Measurements from ENCODE around the gene ATP2A1. TPM values are rescaled to one million over a fixed set of nuclear protein-coding genes. Genes with fewer than 3 reads are reported as not detected.
"Not testable (repeated sequence)": the region's sequence is repeated elsewhere in the genome, so short reads cannot be mapped to it uniquely, and the experiment has no call there.

The ATP2A1 gene
- total and polyA plus RNA-seq, 7 donors: 0.36 to 1.6 (median 0.85) TPM; not detected in 3

DNA sequence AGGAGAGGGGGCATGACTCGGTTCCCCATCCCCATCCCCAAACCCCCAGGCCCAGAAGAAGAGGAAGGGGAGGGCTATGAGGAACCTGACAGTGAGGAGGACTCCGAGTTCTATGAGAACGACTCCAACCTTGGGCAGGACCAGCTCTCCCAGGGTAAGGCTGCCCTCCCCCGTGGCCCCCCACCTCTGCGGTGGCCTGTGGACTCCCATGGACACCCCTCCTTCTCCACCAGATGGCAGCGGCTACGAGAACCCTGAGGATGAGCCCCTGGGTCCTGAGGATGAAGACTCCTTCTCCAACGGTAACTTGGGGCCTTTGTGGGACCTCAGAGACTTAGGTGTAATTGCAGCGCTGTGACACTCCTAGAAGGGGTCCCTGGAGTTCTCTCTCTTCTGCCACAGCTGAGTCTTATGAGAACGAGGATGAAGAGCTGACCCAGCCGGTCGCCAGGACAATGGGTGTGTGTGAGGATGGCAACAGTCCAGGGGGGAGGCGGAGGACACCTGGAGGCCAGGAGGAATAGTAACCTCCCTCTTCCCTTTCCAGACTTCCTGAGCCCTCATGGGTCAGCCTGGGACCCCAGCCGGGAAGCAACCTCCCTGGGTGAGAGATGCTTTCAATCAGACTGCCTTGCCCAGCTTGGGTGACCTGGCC is 59.1 kb downstream of the ATP2A1 start:
- WGBS, 2 donors: 64 to 84% methylated on average over 14 of the region's 14 CpGs
- no peaks in the 10 kb centered on the region for H3K9me3 ChIP-seq
- TF ChIP-seq POLR2AphosphoS5 (IDR thresholded peaks at IDR 0.05) (no peak), CTCF (IDR thresholded peaks at IDR 0.05) (no peak), EP300 (IDR thresholded peaks at IDR 0.05) (no peak), POLR2A (IDR thresholded peaks at IDR 0.05) (no peak)
- H3K4me3 ChIP-seq: no peak overlapping the region
- no peak for DNase-seq
- H3K27me3 ChIP-seq: no peaks in the 10 kb centered on the region
- H3K36me3 ChIP-seq: no peaks in the 10 kb centered on the region
- intact Hi-C loops (cut with DNase I): no loop called here
- no peak overlapping the region for H3K27ac ChIP-seq
- H3K4me1 ChIP-seq: peaks cover 0 to 11% (median 3%) of the 10 kb centered on the region in 4 donors

GRCh38 chr16:28938721-28939120 is 60.4 kb downstream of the ATP2A1 start:
- TF ChIP-seq POLR2A (IDR thresholded peaks at IDR 0.05): no peak
- TF ChIP-seq EP300 (IDR thresholded peaks at IDR 0.05): no peak
- TF ChIP-seq POLR2AphosphoS5 (IDR thresholded peaks at IDR 0.05): no peak
- TF ChIP-seq CTCF (IDR thresholded peaks at IDR 0.05): no peak
- no peaks in the 10 kb centered on the region for H3K27me3 ChIP-seq
- H3K36me3 ChIP-seq: no peaks in the 10 kb centered on the region
- intact Hi-C loops (cut with DNase I): no loop called here
- 84 to 92% methylated on average over 7 of the region's 7 CpGs for WGBS, 2 donors
- no peaks in the 10 kb centered on the region for H3K9me3 ChIP-seq
- peaks cover 0 to 11% (median 3%) of the 10 kb centered on the region in 4 donors for H3K4me1 ChIP-seq
- DNase-seq: no peak
- no peak overlapping the region for H3K27ac ChIP-seq
- no peak overlapping the region for H3K4me3 ChIP-seq

GRCh38 chr16:28939825-28940224 is 61.5 kb downstream of the ATP2A1 start:
- H3K27ac ChIP-seq; H3K27me3 ChIP-seq; H3K4me3 ChIP-seq; DNase-seq; H3K9me3 ChIP-seq; H3K36me3 ChIP-seq; intact Hi-C loops (cut with DNase I): not testable (repeated sequence)
- WGBS, 2 donors: 91 to 92% methylated on average over 7 of the region's 7 CpGs
- H3K4me1 ChIP-seq: peaks cover 0 to 11% (median 3%) of the 10 kb centered on the region in 4 donors

DNA sequence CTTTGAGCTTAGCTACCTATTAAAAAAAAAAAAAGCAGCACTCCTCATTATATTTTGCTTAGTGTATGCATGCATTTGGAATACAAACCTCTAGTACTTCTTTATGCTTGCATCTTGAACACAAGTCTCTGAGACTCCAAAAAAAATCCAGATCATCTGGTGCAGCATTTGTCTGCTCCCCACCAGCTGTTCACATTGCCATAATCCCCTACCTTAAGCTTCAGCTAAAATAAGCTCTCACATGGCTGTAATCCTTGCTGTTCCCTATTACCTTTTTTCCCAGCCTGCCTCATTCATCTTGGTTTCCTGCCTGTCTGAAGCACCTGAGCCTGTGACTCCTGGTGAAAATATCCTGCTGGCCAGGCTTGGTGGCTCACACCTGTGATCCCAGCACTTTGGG is 65.0 kb downstream of the ATP2A1 start:
- no peaks in the 10 kb centered on the region for H3K27me3 ChIP-seq
- TF ChIP-seq POLR2AphosphoS5 (IDR thresholded peaks at IDR 0.05) (no peak), EP300 (IDR thresholded peaks at IDR 0.05) (no peak), POLR2A (IDR thresholded peaks at IDR 0.05) (no peak), CTCF (IDR thresholded peaks at IDR 0.05) (no peak)
- intact Hi-C loops (cut with DNase I): no loop called here

GRCh38 chr16:28946681-28947080 is 68.4 kb downstream of the ATP2A1 start:
- no peak for DNase-seq
- intact Hi-C loops (cut with DNase I): loop anchor here (5.0 kb wide), 1 partner anchor 84 kb away; the partner anchor contains the start of gene SH2B1
- Histone ChIP-seq H3K27me3 (no peaks in the 10 kb centered on the region), H3K4me3 (no peak overlapping the region), H3K9me3 (no peaks in the 10 kb centered on the region), H3K27ac (no peak overlapping the region), H3K4me1 (peaks cover 0 to 19% (median 17%) of the 10 kb centered on the region in 4 donors), H3K36me3 (no peaks in the 10 kb centered on the region)
- WGBS, 2 donors: 61 to 79% methylated on average over 4 of the region's 4 CpGs
- TF ChIP-seq EP300 (IDR thresholded peaks at IDR 0.05) (no peak), CTCF (IDR thresholded peaks at IDR 0.05) (no peak), POLR2AphosphoS5 (IDR thresholded peaks at IDR 0.05) (no peak), POLR2A (IDR thresholded peaks at IDR 0.05) (no peak)

More for the DNA sequence above, 65.0 kb downstream of the ATP2A1 start:
- Histone ChIP-seq H3K27ac (no peak overlapping the region), H3K4me3 (no peak overlapping the region), H3K4me1 (peaks cover 0 to 10% (median 7%) of the 10 kb centered on the region in 4 donors), H3K36me3 (no peaks in the 10 kb centered on the region), H3K9me3 (no peaks in the 10 kb centered on the region)
- no peak for DNase-seq
